Embryonic facial prominence (tissue), 1 donor: ENCODE results near the gene ZNF319.

ENCODE experiments used
- DNase-seq: peaks from one replicate; pipeline ENCODE4 v3.0.0-alpha.2; 2016; ENCODE audit errors: extremely low spot score

Gene ZNF319

DNA sequence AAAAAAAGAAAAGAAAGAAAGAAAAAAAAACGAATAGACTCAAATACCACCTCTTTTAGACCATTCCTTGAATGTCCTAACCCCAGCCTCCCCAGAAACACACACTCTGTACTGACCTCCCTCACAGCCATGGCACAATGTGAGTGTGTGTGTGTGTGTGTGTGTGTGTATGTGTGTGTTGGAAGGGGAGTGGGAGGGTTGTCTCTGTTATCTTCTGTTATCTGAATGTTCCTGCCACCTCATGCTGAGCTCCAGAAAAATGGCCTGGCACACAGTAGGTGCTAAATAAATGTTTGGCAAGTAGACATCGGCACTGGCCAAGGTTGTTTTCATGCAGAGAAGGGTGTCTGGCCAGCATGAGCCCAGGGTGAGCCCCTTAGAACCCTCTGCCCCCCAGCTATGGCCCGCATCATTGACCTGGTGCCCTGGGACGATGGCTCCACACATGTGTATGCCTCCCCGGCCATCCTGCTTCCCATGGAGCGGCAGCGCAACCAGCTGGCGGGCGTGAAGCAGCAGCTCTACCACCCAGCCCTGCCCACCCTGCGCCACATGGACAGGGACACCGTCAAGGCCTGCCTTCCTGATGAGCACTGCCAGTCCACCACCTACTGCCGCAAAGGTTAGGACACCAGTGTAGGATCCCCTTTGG lies 22.9 kb downstream of the ZNF319 start:
- DNase-seq, result no peak

GRCh38 chr16:57976331-57976796 lies 24.1 kb downstream of the ZNF319 start:
- no peak for DNase-seq

- no peak for DNase-seq
Measured at GRCh38 chr16:57972306-57972705, 28.2 kb downstream of the ZNF319 start.

GRCh38 chr16:57971848-57972247 lies 28.6 kb downstream of the ZNF319 start:
- DNase-seq, result no peak

GRCh38 chr16:57970970-57971369 lies 29.5 kb downstream of the ZNF319 start, which contains the start of gene CNGB1:
Gene CNGB1, minus strand, starts transcription at chr16:57971128. Its CDS starts 3,842 bp downstream, at chr16:57967286.
- DNase-seq, result no peak

DNA sequence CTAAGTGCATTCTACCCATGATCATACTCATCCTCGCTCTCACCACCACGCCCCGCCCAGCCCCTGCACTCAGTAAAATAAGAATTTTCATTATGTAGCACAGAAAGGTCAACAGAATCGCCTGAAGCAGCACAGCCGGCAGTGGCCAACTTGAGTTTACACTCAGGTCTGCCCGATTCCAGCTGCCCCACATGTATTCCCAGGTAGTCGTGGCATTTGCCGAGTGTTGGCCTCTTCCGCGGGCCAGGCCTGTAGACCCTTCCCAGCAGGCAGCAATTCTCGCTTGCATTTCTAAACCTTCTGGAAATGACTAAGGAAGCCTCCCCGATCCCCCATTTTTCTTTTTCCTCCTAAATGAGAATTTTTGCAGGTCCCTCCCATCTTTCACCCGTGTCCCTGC lies 30.2 kb downstream of the ZNF319 start:
- DNase-seq, result no peak

GRCh38 chr16:57969451-57970123 lies 30.9 kb downstream of the ZNF319 start:
- DNase-seq, result no peak

DNA sequence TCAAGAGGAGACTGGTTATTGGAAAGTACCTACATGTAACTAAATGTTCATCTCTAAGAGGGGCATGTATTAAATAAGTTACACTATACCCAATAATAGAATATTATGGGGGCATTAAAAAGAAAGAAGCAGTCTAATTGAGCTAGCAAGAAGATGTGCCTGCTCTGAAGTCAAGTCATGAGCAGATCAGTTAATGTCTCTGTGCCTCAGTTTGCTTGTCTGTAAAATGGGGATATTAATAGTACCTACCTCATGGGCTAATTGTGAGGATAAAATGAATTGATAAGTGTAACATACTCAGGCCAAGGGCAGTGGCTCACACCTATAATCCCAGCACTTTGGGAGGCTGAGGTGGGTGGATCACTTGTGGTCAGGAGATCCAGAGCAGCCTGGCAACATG lies 32.6 kb downstream of the ZNF319 start:
- DNase-seq, result no peak

DNA sequence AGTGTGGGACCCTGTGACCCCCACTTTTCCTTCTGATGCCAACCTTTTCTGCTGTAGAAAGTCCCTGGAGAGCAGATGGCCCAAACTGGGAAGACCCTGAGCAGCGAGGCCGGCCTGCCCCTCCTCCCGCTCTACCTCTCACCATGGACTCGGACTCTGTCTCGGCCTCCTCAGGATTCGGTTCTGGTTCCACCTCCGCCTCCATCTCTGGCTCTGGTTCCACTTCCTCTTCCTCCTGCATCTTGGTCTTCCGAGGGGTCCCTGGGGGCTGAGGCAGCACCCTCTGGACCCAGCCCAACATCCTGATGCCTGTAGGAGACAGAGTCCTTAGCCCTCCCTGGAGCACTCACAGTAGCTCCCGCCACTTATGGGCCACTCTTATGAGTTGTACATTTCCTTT lies 33.5 kb downstream of the ZNF319 start:
- DNase-seq, result no peak

GRCh38 chr16:57966204-57966771 lies 34.2 kb downstream of the ZNF319 start:
- no peak for DNase-seq

GRCh38 chr16:57964157-57964700 lies 36.2 kb downstream of the ZNF319 start:
- no peak for DNase-seq

DNA sequence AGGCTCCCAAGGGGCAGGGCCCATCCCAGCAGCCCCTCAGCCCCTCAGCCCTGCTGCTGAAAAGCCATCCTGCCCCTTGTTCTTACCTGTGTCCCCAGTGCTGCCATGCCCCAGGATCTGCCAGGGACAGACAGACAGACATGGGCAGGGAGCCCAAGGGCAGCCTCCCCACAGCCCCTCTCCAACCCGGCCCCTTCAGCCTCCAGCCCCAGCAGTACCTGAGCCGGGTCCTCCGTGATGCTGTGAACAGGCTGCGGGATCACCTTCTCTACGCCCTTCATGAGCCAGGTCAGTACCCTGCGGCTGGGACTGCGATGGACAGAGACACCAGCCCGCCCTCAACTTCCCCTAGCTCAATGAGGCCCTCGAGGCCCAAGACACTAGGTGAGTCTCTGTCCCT lies 37.7 kb downstream of the ZNF319 start:
- no peak for DNase-seq

- DNase-seq, result no peak
Measured at GRCh38 chr16:57962046-57962445, 38.4 kb downstream of the ZNF319 start.

- DNase-seq, result no peak
Measured at GRCh38 chr16:57961538-57961937, 38.9 kb downstream of the ZNF319 start.

DNA sequence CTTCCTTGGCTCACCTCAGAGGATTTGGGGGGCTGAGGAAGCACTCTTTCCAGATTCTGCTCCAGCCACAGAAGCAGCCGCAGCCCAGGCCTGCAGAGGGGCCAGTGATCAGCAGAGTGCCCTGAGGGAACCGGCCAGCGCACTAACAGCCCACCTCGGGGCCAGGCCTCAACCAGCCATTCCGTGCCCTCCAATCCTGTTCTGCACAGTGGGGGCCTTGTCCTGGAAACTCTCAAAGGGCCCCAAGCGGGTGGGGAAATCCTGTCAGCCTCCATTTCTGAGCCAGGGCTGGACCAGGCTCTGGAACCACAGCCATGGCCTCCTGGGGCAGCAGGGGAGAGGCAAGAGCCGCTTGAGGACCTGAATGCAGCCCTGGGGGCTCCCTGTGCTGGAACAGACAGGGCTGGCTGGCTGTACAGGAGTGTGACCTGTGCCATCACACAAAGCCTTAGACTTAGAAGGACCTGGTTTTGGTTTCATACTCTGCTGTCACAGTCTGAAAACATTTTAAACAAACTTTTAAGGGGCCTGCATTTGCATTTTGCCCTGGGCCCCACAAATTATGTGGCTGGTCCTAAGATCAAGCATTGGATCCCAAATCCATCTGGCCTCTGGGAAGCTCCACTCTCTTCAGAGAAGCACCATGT lies 39.5 kb downstream of the ZNF319 start:
- DNase-seq, result no peak

DNA sequence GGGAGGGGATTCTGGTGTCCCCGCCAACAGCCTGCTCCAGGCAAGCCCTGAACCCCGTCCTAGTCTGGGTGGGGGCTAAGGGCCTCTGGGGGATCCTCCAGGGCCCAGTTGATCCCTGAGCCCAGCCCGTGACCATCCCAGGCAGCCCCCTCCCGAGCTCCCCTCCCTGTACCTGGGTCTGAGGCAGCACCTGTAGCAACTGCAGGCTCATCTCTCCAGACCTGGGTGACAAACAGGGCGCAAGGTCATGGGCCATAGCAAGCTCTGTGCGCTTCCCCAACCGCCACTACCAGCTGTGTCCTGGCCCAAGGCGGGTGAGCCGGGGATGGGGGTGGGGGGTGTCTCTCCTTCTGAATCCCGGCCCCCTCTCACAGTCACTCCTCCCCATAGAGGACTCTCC lies 40.2 kb downstream of the ZNF319 start:
- no peak for DNase-seq

DNA sequence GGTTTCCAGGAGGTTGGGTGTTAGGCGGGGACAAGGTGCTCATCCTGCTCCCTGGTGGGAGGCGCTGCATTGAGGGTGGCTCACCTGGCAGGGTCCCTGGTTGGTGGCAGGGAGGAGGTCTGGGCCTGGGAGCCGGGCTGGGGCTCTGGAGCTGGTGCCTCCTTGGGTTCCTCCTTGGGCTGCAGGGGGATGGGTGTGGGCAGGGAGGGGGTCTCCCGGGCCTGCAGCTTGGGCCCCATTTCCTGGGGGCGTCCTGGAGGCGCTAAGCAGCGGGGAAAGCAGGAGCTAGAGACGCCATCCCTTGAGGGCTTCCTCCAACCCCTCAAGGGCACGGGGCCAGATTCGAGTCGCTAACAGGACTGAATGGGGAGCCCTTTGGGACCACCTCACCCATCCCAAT lies 40.7 kb downstream of the ZNF319 start:
- no peak for DNase-seq

DNA sequence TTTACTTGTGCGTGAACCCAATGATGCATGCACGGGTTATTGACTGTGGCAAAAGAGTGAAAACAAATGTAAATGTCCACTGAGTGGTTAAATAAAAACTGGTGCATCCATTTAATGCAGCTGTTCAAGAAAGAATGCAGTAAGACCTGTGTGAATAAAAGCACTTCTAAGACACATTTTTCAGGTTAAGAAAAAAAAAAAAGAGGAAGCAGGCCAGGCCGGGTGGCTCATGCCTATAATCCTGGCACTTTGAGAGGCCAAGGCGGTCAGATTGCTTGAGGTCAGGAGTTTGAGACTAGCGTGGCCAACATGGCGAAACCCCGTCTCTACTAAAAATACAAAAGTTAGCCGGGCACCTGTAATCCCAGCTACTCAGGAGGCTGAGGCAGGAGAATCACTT lies 41.4 kb downstream of the ZNF319 start:
- no peak for DNase-seq

DNA sequence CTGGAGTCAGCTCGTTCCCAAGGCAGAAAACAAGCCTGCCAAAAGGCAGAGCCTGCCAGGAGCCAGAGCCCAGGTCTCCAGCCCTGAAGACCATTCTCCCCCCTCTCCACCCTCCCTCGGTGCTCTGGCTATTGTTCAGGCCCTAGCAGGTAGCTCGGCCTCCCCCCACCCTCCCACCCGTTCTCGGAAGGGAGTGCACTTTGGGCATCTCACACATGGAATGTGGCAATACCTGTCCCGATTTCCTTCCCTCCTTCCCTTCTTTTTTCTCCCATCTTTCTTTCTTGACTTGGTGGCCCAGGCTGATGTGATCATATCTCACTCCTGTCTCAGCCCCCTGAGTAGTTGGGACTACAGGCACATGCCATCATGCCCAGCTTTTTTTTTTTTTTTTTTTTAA lies 41.9 kb downstream of the ZNF319 start:
- no peak for DNase-seq

GRCh38 chr16:57957673-57958392 lies 42.6 kb downstream of the ZNF319 start:
- no peak for DNase-seq

DNA sequence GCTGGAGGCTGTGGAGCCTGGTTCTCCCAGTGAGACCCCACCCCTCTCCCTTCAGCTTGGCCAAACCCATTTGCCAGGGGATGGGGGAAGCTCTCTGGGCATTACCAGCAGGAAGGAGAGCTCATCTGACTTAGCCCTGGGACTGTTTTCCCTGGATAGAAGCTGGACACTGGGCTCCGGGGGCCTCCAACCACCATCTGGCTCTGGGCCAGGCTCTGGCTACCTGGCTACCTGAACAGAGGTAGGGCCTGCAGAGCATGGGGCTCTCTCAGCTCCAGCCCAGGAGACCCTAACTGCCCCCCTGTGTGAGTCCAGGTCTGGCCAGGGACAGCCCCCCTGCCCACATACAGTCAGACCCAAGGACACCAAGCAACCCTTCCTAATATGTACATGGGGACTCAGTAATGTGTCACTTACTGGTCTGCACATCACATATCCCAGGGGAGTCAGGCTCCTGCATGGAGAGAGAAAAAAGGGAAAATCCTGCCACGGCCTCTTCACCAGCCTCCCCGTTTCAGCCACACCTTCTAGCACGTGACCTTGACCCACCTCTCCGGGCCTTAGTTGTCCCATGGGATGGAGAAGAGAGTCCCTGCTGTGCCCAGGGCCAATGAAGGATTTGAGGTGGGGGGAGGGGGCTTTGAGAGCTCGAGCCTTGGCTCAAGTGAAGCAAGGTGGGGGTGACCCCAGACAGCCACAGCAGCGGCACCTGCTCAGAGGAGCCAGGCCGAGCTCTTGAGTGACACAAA lies 43.4 kb downstream of the ZNF319 start:
- no peak for DNase-seq
